Gastroesophageal sphincter (tissue), 4 donors: Measurements from ENCODE around the gene PPP1R13B. TPM values are rescaled to one million over a fixed set of nuclear protein-coding genes. Genes with fewer than 3 reads are reported as not detected.

ENCODE experiments used
- ATAC-seq: fragments of 150-250 bp; one replicate; pipeline ENCODE4 v1.9.1; 2016; ENCODE audit warnings: mild to moderate bottlenecking, moderate library complexity
- H3K27ac ChIP-seq, 4 donors: fragments of 200-600 bp; sonication (generic) in 3 of 4; 1 replicate in 3 of 4; 2 replicates in 1 of 4; pipeline ENCODE4 v1.5.1; 2016 to 2019
- H3K27me3 ChIP-seq: fragments of 200-600 bp; sonication (generic); one replicate; pipeline ENCODE4 v1.5.1; 2019
- H3K36me3 ChIP-seq, 2 donors: fragments of 200-600 bp; sonication (generic); one replicate each; pipeline ENCODE4 v1.5.1; 2019; ENCODE audit warnings: control low read depth in 1 of 2
- H3K4me1 ChIP-seq, 3 donors: fragments of 200-600 bp; sonication (generic); 1 replicate in 2 of 3; 2 replicates in 1 of 3; pipeline ENCODE4 v1.5.1; 2016 to 2019; ENCODE audit warnings: control low read depth in 2 of 3
- H3K4me3 ChIP-seq, 2 donors: fragments of 200-600 bp; sonication (generic); one replicate each; pipeline ENCODE4 v1.5.1; 2019; ENCODE audit warnings: mild to moderate bottlenecking in 1 of 2, moderate library complexity in 1 of 2
- H3K9me3 ChIP-seq, 3 donors: fragments of 200-600 bp; sonication (generic); one replicate each; pipeline ENCODE4 v1.5.1; 2017 to 2019; ENCODE audit warnings: control low read depth in 2 of 3
- CTCF ChIP-seq, 4 experiments: fragments of 200-600 bp in 2 of 4; fragments of 450-650 bp in 2 of 4; sonication (generic) in 1 of 4; IDR thresholded peaks; one replicate each; pipeline ENCODE4 v1.5.1; 2017 to 2019; ENCODE audit warnings: antibody characterized with exemption in 4 of 4, mild to moderate bottlenecking in 2 of 4, moderate library complexity in 2 of 4
- EP300 ChIP-seq: sonication (generic); formaldehyde crosslinking; IDR thresholded peaks from one replicate; pipeline ENCODE4 v1.6.1; 2017; ENCODE audit warnings: antibody characterized with exemption, mild to moderate bottlenecking
- POLR2A ChIP-seq, 2 donors: fragments of 450-650 bp; IDR thresholded peaks; one replicate each; pipeline ENCODE4 v1.6.1; 2017; ENCODE audit warnings: antibody characterized with exemption in 2 of 2, mild to moderate bottlenecking in 2 of 2, moderate library complexity in 1 of 2
- POLR2AphosphoS5 ChIP-seq: sonication (generic); formaldehyde crosslinking; IDR thresholded peaks from one replicate; pipeline ENCODE4 v1.6.1; 2017; ENCODE audit warnings: antibody characterized with exemption
- WGBS, 2 donors: methylation state at CpG; one replicate each; pipeline ENCODE4 v1.1.5; 2018; ENCODE audit warnings: low coverage in 1 of 2; 5-methylcytosine and 5-hydroxymethylcytosine counted together
- total RNA-seq, 4 donors: library from RNA; depleted of rRNA; stranded (reverse); fragments of >200 nt; gene quantifications; one replicate each; pipeline ENCODE4 v1.1.0, GENCODE V29; 2016

The PPP1R13B gene
- total RNA-seq, 4 donors from 2014 or later, result 13.9 to 24.8 (median 17.5) TPM

GRCh38 chr14:103772078-103772712 lies 75.2 kb downstream of the PPP1R13B start:
- no peak for ATAC-seq
- 57 to 100% methylated on average over 1 of the region's 1 CpG for WGBS, 2 donors
- peaks cover 0 to 5% of the 10 kb centered on the region in 2 donors for H3K36me3 ChIP-seq
- no peak overlapping the region for H3K27ac ChIP-seq
- no peaks in the 10 kb centered on the region for H3K9me3 ChIP-seq
- no peaks in the 10 kb centered on the region for H3K27me3 ChIP-seq
- H3K4me1 ChIP-seq, result no peaks in the 10 kb centered on the region
- no peak for TF ChIP-seq EP300
- TF ChIP-seq CTCF (IDR thresholded peaks at IDR 0.05), result no peak
- no peak for TF ChIP-seq POLR2AphosphoS5
- H3K4me3 ChIP-seq, result no peak overlapping the region

DNA sequence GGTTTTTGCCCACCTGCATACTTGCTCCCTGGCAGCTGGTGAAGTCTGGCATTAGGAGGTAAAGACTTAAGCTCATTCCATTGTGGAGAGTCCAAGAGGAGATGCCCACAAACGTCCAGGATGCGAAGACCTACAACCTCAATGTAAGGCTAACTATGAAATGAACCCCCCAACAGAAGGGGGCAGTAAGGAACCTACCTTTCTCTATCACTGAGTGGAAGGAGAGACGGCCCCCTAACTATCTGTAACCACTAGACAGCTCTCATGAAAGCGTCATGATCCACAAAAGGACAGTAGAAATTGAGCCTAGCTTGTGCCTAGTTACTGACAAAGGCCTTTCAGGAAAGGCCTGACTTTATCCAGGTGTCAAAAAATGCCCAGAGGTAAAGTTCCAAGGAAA lies 76.5 kb downstream of the PPP1R13B start:
- WGBS, 2 donors, result 90 to 100% methylated on average over 1 to 2 of the region's 4 CpGs
- H3K4me3 ChIP-seq, result no peak overlapping the region
- no peak for ATAC-seq

GRCh38 chr14:103770500-103770899 lies 76.9 kb downstream of the PPP1R13B start:
- no peak for ATAC-seq
- no peak for TF ChIP-seq CTCF (IDR thresholded peaks at IDR 0.05)
- no peak for TF ChIP-seq EP300
- no peak for TF ChIP-seq POLR2A (IDR thresholded peaks at IDR 0.05)
- TF ChIP-seq POLR2AphosphoS5, result no peak
- Histone ChIP-seq H3K9me3 (no peaks in the 10 kb centered on the region), H3K4me1 (no peaks in the 10 kb centered on the region), H3K27ac (no peak overlapping the region), H3K27me3 (no peaks in the 10 kb centered on the region), H3K36me3 (no peaks in the 10 kb centered on the region), H3K4me3 (no peak overlapping the region)
- WGBS, 2 donors, result 92 to 100% methylated on average over 2 of the region's 2 CpGs

More for the DNA sequence above, 76.5 kb downstream of the PPP1R13B start:
- Histone ChIP-seq H3K4me1 (no peaks in the 10 kb centered on the region), H3K27me3 (no peaks in the 10 kb centered on the region), H3K27ac (no peak overlapping the region), H3K9me3 (no peaks in the 10 kb centered on the region), H3K36me3 (no peaks in the 10 kb centered on the region)
- TF ChIP-seq POLR2AphosphoS5 (no peak), POLR2A (IDR thresholded peaks at IDR 0.05) (no peak), EP300 (no peak), CTCF (IDR thresholded peaks at IDR 0.05) (no peak)

GRCh38 chr14:103767336-103767894 lies 80.0 kb downstream of the PPP1R13B start:
- H3K4me3 ChIP-seq, result no peak overlapping the region
- no peak for ATAC-seq
- no peak overlapping the region for H3K27ac ChIP-seq
- H3K9me3 ChIP-seq, result no peaks in the 10 kb centered on the region
- no peaks in the 10 kb centered on the region for H3K27me3 ChIP-seq
- peaks cover 0 to 6% of the 10 kb centered on the region in 2 donors for H3K36me3 ChIP-seq
- no peaks in the 10 kb centered on the region for H3K4me1 ChIP-seq
- TF ChIP-seq CTCF (IDR thresholded peaks at IDR 0.05) (no peak), POLR2A (IDR thresholded peaks at IDR 0.05) (no peak), POLR2AphosphoS5 (no peak), EP300 (no peak)
- WGBS, 2 donors, result 75 to 79% methylated on average over 4 of the region's 4 CpGs

DNA sequence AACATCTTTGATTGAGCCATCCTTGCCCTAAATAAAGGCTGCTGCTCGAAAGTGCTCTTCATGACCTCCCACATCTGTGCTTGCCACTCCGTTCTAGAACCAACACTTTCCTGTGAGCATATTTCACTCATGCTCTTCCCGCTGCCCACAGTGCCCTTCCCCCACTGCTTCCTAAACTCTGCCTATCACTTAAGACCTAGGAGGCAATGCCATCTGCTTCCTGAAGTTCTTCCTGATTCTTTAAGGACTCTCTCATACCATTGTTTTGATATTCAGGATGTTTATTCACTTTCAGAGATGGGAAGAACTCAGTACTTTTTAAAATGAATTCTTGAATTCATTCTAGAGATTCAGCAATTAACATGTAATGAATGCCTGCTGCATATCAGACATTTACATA lies 81.8 kb downstream of the PPP1R13B start:
- ATAC-seq, result no peak
- Histone ChIP-seq H3K36me3 (peaks cover 0 to 6% of the 10 kb centered on the region in 2 donors), H3K27me3 (no peaks in the 10 kb centered on the region), H3K4me1 (no peaks in the 10 kb centered on the region), H3K4me3 (no peak overlapping the region), H3K27ac (no peak overlapping the region), H3K9me3 (no peaks in the 10 kb centered on the region)
- TF ChIP-seq EP300 (no peak), POLR2A (IDR thresholded peaks at IDR 0.05) (no peak), CTCF (IDR thresholded peaks at IDR 0.05) (no peak), POLR2AphosphoS5 (no peak)
- 80% methylated on average over 2 to 3 of the region's 3 CpGs for WGBS, 2 donors
